ENCODE measurements around the gene EXOSC5. TPM values are rescaled to one million over a fixed set of nuclear protein-coding genes. Genes with fewer than 3 reads are reported as not detected.
"Not testable (repeated sequence)": the region's sequence is repeated elsewhere in the genome, so short reads cannot be mapped to it uniquely, and the experiment has no call there.

The EXOSC5 gene
- total RNA-seq, 1 donor from 2014 or later: 13.0 TPM

GRCh38 chr19:41435936-41436673, 38.9 kb upstream of the EXOSC5 start:
- no peaks in the 10 kb centered on the region for H3K27me3 ChIP-seq (ENCODE audit: control insufficient read depth in 3 of 3, insufficient read depth in 3 of 3, low read length in 3 of 3)
- H3K9ac ChIP-seq (ENCODE audit: low read depth in 1 of 3, low read length in 3 of 3): no peak overlapping the region
- no peak overlapping the region for H3K27ac ChIP-seq (ENCODE audit: low read depth, low read length)
- H3K9me3 ChIP-seq (ENCODE audit: control insufficient read depth in 3 of 3, low read length in 3 of 3): no peaks in the 10 kb centered on the region
- H3K4me1 ChIP-seq (ENCODE audit: control insufficient read depth in 3 of 3, insufficient read depth in 3 of 3, low read length in 3 of 3): peaks cover 23 to 35% (median 31%) of the 10 kb centered on the region in 3 donors
- no peak overlapping the region for H3K4me3 ChIP-seq (ENCODE audit: low read length in 3 of 3)
- H3K36me3 ChIP-seq (ENCODE audit: control insufficient read depth in 3 of 3, insufficient read depth in 3 of 3, low read length in 3 of 3): peaks cover 25 to 36% (median 27%) of the 10 kb centered on the region in 3 donors

- Histone ChIP-seq H3K36me3 (ENCODE audit: control insufficient read depth in 3 of 3, insufficient read depth in 3 of 3, low read length in 3 of 3) (peaks cover 27 to 36% (median 27%) of the 10 kb centered on the region in 3 donors), H3K4me1 (ENCODE audit: control insufficient read depth in 3 of 3, insufficient read depth in 3 of 3, low read length in 3 of 3) (peaks cover 27 to 42% (median 38%) of the 10 kb centered on the region in 3 donors)
- H3K9me3 ChIP-seq (ENCODE audit: control insufficient read depth in 3 of 3, low read length in 3 of 3); H3K4me3 ChIP-seq (ENCODE audit: low read length in 3 of 3); H3K27ac ChIP-seq (ENCODE audit: low read depth, low read length); H3K9ac ChIP-seq (ENCODE audit: low read depth in 1 of 3, low read length in 3 of 3); H3K27me3 ChIP-seq (ENCODE audit: control insufficient read depth in 3 of 3, insufficient read depth in 3 of 3, low read length in 3 of 3): not testable (repeated sequence)
These were observed 38.2 kb upstream of the EXOSC5 start for GRCh38 chr19:41435376-41435775.

- Histone ChIP-seq H3K36me3 (ENCODE audit: control insufficient read depth in 3 of 3, insufficient read depth in 3 of 3, low read length in 3 of 3) (peaks cover 25 to 36% (median 27%) of the 10 kb centered on the region in 3 donors), H3K9me3 (ENCODE audit: control insufficient read depth in 3 of 3, low read length in 3 of 3) (no peaks in the 10 kb centered on the region), H3K9ac (ENCODE audit: low read depth in 1 of 3, low read length in 3 of 3) (no peak overlapping the region), H3K4me3 (ENCODE audit: low read length in 3 of 3) (no peak overlapping the region), H3K27ac (ENCODE audit: low read depth, low read length) (no peak overlapping the region), H3K27me3 (ENCODE audit: control insufficient read depth in 3 of 3, insufficient read depth in 3 of 3, low read length in 3 of 3) (no peaks in the 10 kb centered on the region), H3K4me1 (ENCODE audit: control insufficient read depth in 3 of 3, insufficient read depth in 3 of 3, low read length in 3 of 3) (peaks cover 27 to 38% (median 38%) of the 10 kb centered on the region in 3 donors)
These were observed 37.3 kb upstream of the EXOSC5 start for GRCh38 chr19:41434450-41434849.

- Histone ChIP-seq H3K36me3 (ENCODE audit: control insufficient read depth in 3 of 3, insufficient read depth in 3 of 3, low read length in 3 of 3) (peaks cover 27 to 44% (median 30%) of the 10 kb centered on the region in 3 donors), H3K9me3 (ENCODE audit: control insufficient read depth in 3 of 3, low read length in 3 of 3) (no peaks in the 10 kb centered on the region), H3K27me3 (ENCODE audit: control insufficient read depth in 3 of 3, insufficient read depth in 3 of 3, low read length in 3 of 3) (no peaks in the 10 kb centered on the region), H3K4me3 (ENCODE audit: low read length in 3 of 3) (no peak overlapping the region), H3K9ac (ENCODE audit: low read depth in 1 of 3, low read length in 3 of 3) (peak overlapping the region in 2 of 3 donors; percentile 2 to 80), H3K4me1 (ENCODE audit: control insufficient read depth in 3 of 3, insufficient read depth in 3 of 3, low read length in 3 of 3) (peaks cover 27 to 39% (median 32%) of the 10 kb centered on the region in 3 donors), H3K27ac (ENCODE audit: low read depth, low read length) (peak overlapping the region; percentile 85)
These were observed 36.0 kb upstream of the EXOSC5 start for GRCh38 chr19:41433171-41433570.

GRCh38 chr19:41431426-41432386, 34.5 kb upstream of the EXOSC5 start:
- Histone ChIP-seq H3K27ac (ENCODE audit: low read depth, low read length) (peak overlapping the region; percentile 85), H3K9ac (ENCODE audit: low read depth in 1 of 3, low read length in 3 of 3) (peak overlapping the region; percentile 51 to 87 (median 73)), H3K9me3 (ENCODE audit: control insufficient read depth in 3 of 3, low read length in 3 of 3) (no peaks in the 10 kb centered on the region), H3K4me3 (ENCODE audit: low read length in 3 of 3) (peak overlapping the region; percentile 39 to 78 (median 64)), H3K27me3 (ENCODE audit: control insufficient read depth in 3 of 3, insufficient read depth in 3 of 3, low read length in 3 of 3) (no peaks in the 10 kb centered on the region), H3K4me1 (ENCODE audit: control insufficient read depth in 3 of 3, insufficient read depth in 3 of 3, low read length in 3 of 3) (peaks cover 36 to 48% (median 41%) of the 10 kb centered on the region in 3 donors), H3K36me3 (ENCODE audit: control insufficient read depth in 3 of 3, insufficient read depth in 3 of 3, low read length in 3 of 3) (peaks cover 23 to 36% (median 28%) of the 10 kb centered on the region in 3 donors)

- Histone ChIP-seq H3K4me3 (ENCODE audit: low read length in 3 of 3) (peak overlapping the region in 1 of 3 donors; percentile 45), H3K27ac (ENCODE audit: low read depth, low read length) (peak overlapping the region; percentile 85), H3K9me3 (ENCODE audit: control insufficient read depth in 3 of 3, low read length in 3 of 3) (no peaks in the 10 kb centered on the region), H3K9ac (ENCODE audit: low read depth in 1 of 3, low read length in 3 of 3) (peak overlapping the region in 2 of 3 donors; percentile 51 to 87), H3K27me3 (ENCODE audit: control insufficient read depth in 3 of 3, insufficient read depth in 3 of 3, low read length in 3 of 3) (no peaks in the 10 kb centered on the region), H3K36me3 (ENCODE audit: control insufficient read depth in 3 of 3, insufficient read depth in 3 of 3, low read length in 3 of 3) (peaks cover 20 to 36% (median 27%) of the 10 kb centered on the region in 3 donors), H3K4me1 (ENCODE audit: control insufficient read depth in 3 of 3, insufficient read depth in 3 of 3, low read length in 3 of 3) (peaks cover 36 to 51% (median 43%) of the 10 kb centered on the region in 3 donors)
These were observed 33.8 kb upstream of the EXOSC5 start for GRCh38 chr19:41430922-41431321.

GRCh38 chr19:41428481-41428859, 31.3 kb upstream of the EXOSC5 start:
- no peaks in the 10 kb centered on the region for H3K27me3 ChIP-seq (ENCODE audit: control insufficient read depth in 3 of 3, insufficient read depth in 3 of 3, low read length in 3 of 3)
- H3K27ac ChIP-seq (ENCODE audit: low read depth, low read length): peak overlapping the region; percentile 65
- H3K4me3 ChIP-seq (ENCODE audit: low read length in 3 of 3): peak overlapping the region in 2 of 3 donors; percentile 13 to 65
- H3K4me1 ChIP-seq (ENCODE audit: control insufficient read depth in 3 of 3, insufficient read depth in 3 of 3, low read length in 3 of 3): peaks cover 36 to 57% (median 46%) of the 10 kb centered on the region in 3 donors
- no peaks in the 10 kb centered on the region for H3K9me3 ChIP-seq (ENCODE audit: control insufficient read depth in 3 of 3, low read length in 3 of 3)
- peak overlapping the region in 1 of 3 donors; percentile 75 for H3K9ac ChIP-seq (ENCODE audit: low read depth in 1 of 3, low read length in 3 of 3)
- H3K36me3 ChIP-seq (ENCODE audit: control insufficient read depth in 3 of 3, insufficient read depth in 3 of 3, low read length in 3 of 3): peaks cover 38 to 51% (median 48%) of the 10 kb centered on the region in 3 donors

- Histone ChIP-seq H3K4me1 (ENCODE audit: control insufficient read depth in 3 of 3, insufficient read depth in 3 of 3, low read length in 3 of 3) (peaks cover 36 to 53% (median 44%) of the 10 kb centered on the region in 3 donors), H3K4me3 (ENCODE audit: low read length in 3 of 3) (peak overlapping the region; percentile 49 to 65 (median 58)), H3K27me3 (ENCODE audit: control insufficient read depth in 3 of 3, insufficient read depth in 3 of 3, low read length in 3 of 3) (no peaks in the 10 kb centered on the region), H3K27ac (ENCODE audit: low read depth, low read length) (peak overlapping the region; percentile 65), H3K9ac (ENCODE audit: low read depth in 1 of 3, low read length in 3 of 3) (peak overlapping the region; percentile 38 to 75 (median 51)), H3K36me3 (ENCODE audit: control insufficient read depth in 3 of 3, insufficient read depth in 3 of 3, low read length in 3 of 3) (peaks cover 37 to 49% (median 47%) of the 10 kb centered on the region in 3 donors), H3K9me3 (ENCODE audit: control insufficient read depth in 3 of 3, low read length in 3 of 3) (no peaks in the 10 kb centered on the region)
These were observed 30.7 kb upstream of the EXOSC5 start for GRCh38 chr19:41427647-41428480.
